HT-29 (cell line): ENCODE measurements around the gene UST. TPM values are rescaled to one million over a fixed set of nuclear protein-coding genes. Genes with fewer than 3 reads are reported as not detected.
A peak's percentile ranks its signal among the peaks of the same experiment; 100 is the strongest.
"Not testable (repeated sequence)": the region's sequence is repeated elsewhere in the genome, so short reads cannot be mapped to it uniquely, and the experiment has no call there.

ENCODE experiments used
- DNase-seq: peaks from one replicate; pipeline ENCODE4 v3.0.0-alpha.2; 2015; ENCODE audit warnings: low spot score
- total RNA-seq: library from RNA; depleted of rRNA; stranded (reverse); fragments of >200 nt; shearing (Covaris generic); gene quantifications from 2 replicates; pipeline ENCODE4 v1.2.3, GENCODE V29; 2014

Gene UST
- total RNA-seq, 1 experiment from 2014 or later, result 3.1 TPM

GRCh38 chr6:149006236-149006635 lies 259.4 kb downstream of the UST start:
- not testable (repeated sequence) for DNase-seq

- DNase-seq, result no peak
Measured at GRCh38 chr6:149006671-149007070, 259.8 kb downstream of the UST start.

- no peak for DNase-seq
Measured at GRCh38 chr6:149007846-149008245, 261.0 kb downstream of the UST start.

GRCh38 chr6:149008741-149009140 lies 261.9 kb downstream of the UST start:
- no peak for DNase-seq

GRCh38 chr6:149012040-149012545 lies 265.3 kb downstream of the UST start:
- DNase-seq, result peak; percentile 22

GRCh38 chr6:149013586-149014344 lies 266.9 kb downstream of the UST start:
- no peak for DNase-seq

GRCh38 chr6:149014631-149015534 lies 268.1 kb downstream of the UST start:
- no peak for DNase-seq

- no peak for DNase-seq
Measured at GRCh38 chr6:149015535-149016525, 269.0 kb downstream of the UST start.

- DNase-seq, result no peak
Measured at GRCh38 chr6:149016716-149017115, 269.9 kb downstream of the UST start.

GRCh38 chr6:149020319-149020718 lies 273.5 kb downstream of the UST start:
- DNase-seq, result no peak

GRCh38 chr6:149024361-149024760 lies 277.5 kb downstream of the UST start:
- no peak for DNase-seq

GRCh38 chr6:149025061-149025460 lies 278.2 kb downstream of the UST start:
- no peak for DNase-seq

GRCh38 chr6:149026530-149026942 lies 279.7 kb downstream of the UST start:
- peak; percentile 61 for DNase-seq

- DNase-seq, result no peak
Measured at GRCh38 chr6:149027484-149027883, 280.7 kb downstream of the UST start.

GRCh38 chr6:149028767-149029405 lies 282.1 kb downstream of the UST start:
- peak; percentile 88 for DNase-seq

GRCh38 chr6:149031201-149031858 lies 284.5 kb downstream of the UST start:
- DNase-seq, result no peak

GRCh38 chr6:149031859-149032598 lies 285.2 kb downstream of the UST start:
- no peak for DNase-seq

GRCh38 chr6:149032599-149033405 lies 286.0 kb downstream of the UST start:
- no peak for DNase-seq

GRCh38 chr6:149033454-149033853 lies 286.6 kb downstream of the UST start:
- DNase-seq, result no peak
